HepG2 (cell line): ENCODE results near the gene SEMA3C. TPM values are rescaled to one million over a fixed set of nuclear protein-coding genes. Genes with fewer than 3 reads are reported as not detected.

Source experiments
- ATAC-seq: fragments of 200-7000 bp; cut with Tn5 transposase; 3 replicates; pipeline ENCODE4 v1.9.1; 2020; ENCODE audit warnings: mild to moderate bottlenecking, moderate library complexity
- BruUV-seq: library from RNA; stranded (reverse); fragments of 400-500 nt; replicated peaks from 2 replicates; lab custom pipeline; 2021; lab: Mats Ljungman, UMichigan
- CTCF ChIA-PET: fragments of 300-600 bp; formaldehyde crosslinking; extraction: SDS; loops from one replicate; lab custom pipeline; 2021; ENCODE audit warnings: low total read pairs, inconsistent platforms, low intra/inter-chr PET ratio; lab: Yijun Ruan, JAX
- POLR2A ChIA-PET: fragments of 350-600 bp; sonication (Branson Sonifier 250); formaldehyde crosslinking; loops from one replicate; lab custom pipeline; 2020; ENCODE audit warnings: antibody characterized with exemption, inconsistent platforms; lab: Yijun Ruan, JAX
- DNase-seq: peaks from one replicate; pipeline ENCODE4 v3.0.0-alpha.2; 2015; ENCODE audit warnings: low spot score
- FAIRE-seq: peaks from 3 replicates; lab custom pipeline; 2011; peaks lifted over from hg19 to GRCh38; lab: Jason Lieb, UNC
- H2AFZ ChIP-seq: one replicate; pipeline ENCODE4 v1.6.1; 2011; ENCODE audit warnings: low read length, inconsistent platforms
- H3K27ac ChIP-seq: fragments of 300-600 bp; 3 replicates; pipeline ENCODE4 v1.8.0; 2011; ENCODE audit warnings: mixed run types, mild to moderate bottlenecking, mixed read lengths, low read length, inconsistent platforms; ENCODE audit not compliant: insufficient read depth; ENCODE audit errors: extremely low read length
- H3K27me3 ChIP-seq, 2 experiments: fragments of 200-600 bp in 1 of 2; 2 replicates in 1 of 2; 3 replicates in 1 of 2; pipeline versions ENCODE4 v1.6.0 to v1.8.0; 2011; ENCODE audit warnings: low read length in 2 of 2, mild to moderate bottlenecking in 2 of 2, moderate library complexity in 2 of 2, inconsistent platforms in 1 of 2; ENCODE audit not compliant: insufficient read depth in 2 of 2, control insufficient read depth in 1 of 2
- H3K36me3 ChIP-seq, 2 experiments: fragments of 200-600 bp in 1 of 2; replicated peaks in 1 of 2; 2 replicates in 1 of 2; 3 replicates in 1 of 2; pipeline versions ENCODE4 v1.5.1 to v1.8.0; 2011; ENCODE audit warnings: low read length in 2 of 2, inconsistent platforms in 1 of 2; ENCODE audit not compliant: insufficient read depth in 2 of 2, control insufficient read depth in 1 of 2
- H3K4me1 ChIP-seq: 2 replicates; pipeline ENCODE4 v1.5.1; 2012; ENCODE audit warnings: low read length, inconsistent platforms; ENCODE audit not compliant: insufficient read depth
- H3K4me2 ChIP-seq: 2 replicates; pipeline ENCODE4 v1.6.0; 2011; ENCODE audit warnings: low read depth, low read length, inconsistent platforms
- H3K4me3 ChIP-seq, 3 experiments: fragments of 200-600 bp in 1 of 3; sonication (generic), shearing (Covaris generic) in 1 of 3; replicated peaks in 1 of 3; 2 replicates each; pipeline ENCODE4 v1.5.1; 2011 to 2016; ENCODE audit warnings: low read length in 3 of 3, inconsistent platforms in 2 of 3, low read depth in 2 of 3, mild to moderate bottlenecking in 2 of 3, control low read depth in 1 of 3, mixed read lengths in 1 of 3; ENCODE audit not compliant: insufficient read depth in 1 of 3
- H3K79me2 ChIP-seq: one replicate; pipeline ENCODE4 v1.6.1; 2011; ENCODE audit warnings: low read length, inconsistent platforms; ENCODE audit not compliant: insufficient read depth
- H3K9ac ChIP-seq: 2 replicates; pipeline ENCODE4 v1.6.0; 2011; ENCODE audit warnings: mild to moderate bottlenecking, low read depth, low read length, inconsistent platforms; ENCODE audit not compliant: insufficient read depth
- H3K9me3 ChIP-seq: 2 replicates; pipeline ENCODE4 v1.5.1; 2012; ENCODE audit warnings: mild to moderate bottlenecking, low read length
- H4K20me1 ChIP-seq: 2 replicates; pipeline ENCODE4 v1.6.0; 2011; ENCODE audit warnings: inconsistent platforms, mild to moderate bottlenecking, low read length, moderate library complexity; ENCODE audit not compliant: insufficient read depth
- AGO1 ChIP-seq: fragments of 200-400 bp; formaldehyde crosslinking; IDR thresholded peaks from 2 replicates; pipeline ENCODE4 v1.6.1; 2017; ENCODE audit warnings: mild to moderate bottlenecking, low read depth, low read length, moderate library complexity; ENCODE audit not compliant: poor library complexity, severe bottlenecking
- BATF2 ChIP-seq: sonication (generic); formaldehyde crosslinking; IDR thresholded peaks from 2 replicates; pipeline ENCODE4 v1.8.0; 2022; ENCODE audit warnings: mild to moderate bottlenecking, missing genetic modification reagents, moderate library complexity
- GABPB1 ChIP-seq: IDR thresholded peaks from 2 replicates; pipeline ENCODE4 v1.6.1; 2016; ENCODE audit warnings: mild to moderate bottlenecking, missing genetic modification reagents, moderate library complexity, missing compliant biosample characterization
- HDAC1 ChIP-seq: sonication (generic); formaldehyde crosslinking; IDR thresholded peaks from 2 replicates; pipeline ENCODE4 v1.5.1; 2020; ENCODE audit warnings: mild to moderate bottlenecking, missing genetic modification reagents
- MYNN ChIP-seq: sonication (generic); formaldehyde crosslinking; IDR thresholded peaks from 2 replicates; pipeline ENCODE4 v1.4.0; 2020; ENCODE audit warnings: mild to moderate bottlenecking, low read depth, missing genetic modification reagents
- NCOA5 ChIP-seq: sonication (generic); formaldehyde crosslinking; IDR thresholded peaks from 2 replicates; pipeline ENCODE4 v1.4.0; 2020; ENCODE audit warnings: missing genetic modification reagents
- NFYB ChIP-seq: sonication (generic); formaldehyde crosslinking; IDR thresholded peaks from 2 replicates; pipeline ENCODE4 v1.4.0; 2020; ENCODE audit warnings: missing genetic modification reagents
- NR2C2 ChIP-seq: sonication (generic); formaldehyde crosslinking; IDR thresholded peaks from 2 replicates; pipeline ENCODE4 v1.4.0; 2020; ENCODE audit warnings: missing genetic modification reagents, mild to moderate bottlenecking, moderate library complexity, borderline replicate concordance
- PTBP1 ChIP-seq: fragments of 200-400 bp; formaldehyde crosslinking; IDR thresholded peaks from 2 replicates; pipeline ENCODE4 v1.6.1; 2018; ENCODE audit warnings: low read length, low read depth; ENCODE audit not compliant: poor library complexity, severe bottlenecking
- REST ChIP-seq, 2 experiments: IDR thresholded peaks; 2 replicates each; pipeline ENCODE4 v1.6.1; 2011 to 2012; ENCODE audit warnings: low read length in 2 of 2, borderline replicate concordance in 1 of 2, low read depth in 1 of 2, mild to moderate bottlenecking in 1 of 2, moderate library complexity in 1 of 2
- SAFB2 ChIP-seq: sonication (generic); formaldehyde crosslinking; IDR thresholded peaks from 2 replicates; pipeline ENCODE4 v1.5.1; 2020; ENCODE audit warnings: missing genetic modification reagents, low read depth, mild to moderate bottlenecking, borderline replicate concordance
- SMYD3 ChIP-seq: sonication (generic); formaldehyde crosslinking; IDR thresholded peaks from 2 replicates; pipeline ENCODE4 v1.8.1; 2023; ENCODE audit warnings: mild to moderate bottlenecking, missing genetic modification reagents
- TAF15 ChIP-seq: fragments of 200-400 bp; formaldehyde crosslinking; IDR thresholded peaks from one replicate; pipeline ENCODE4 v1.6.1; 2018; ENCODE audit warnings: mild to moderate bottlenecking, low read depth, low read length; ENCODE audit not compliant: poor library complexity, severe bottlenecking
- TSC22D2 ChIP-seq: sonication (generic); formaldehyde crosslinking; IDR thresholded peaks from 2 replicates; pipeline ENCODE4 v1.5.1; 2020; ENCODE audit warnings: missing genetic modification reagents, mild to moderate bottlenecking, borderline replicate concordance
- ZBTB20 ChIP-seq: sonication (generic); formaldehyde crosslinking; IDR thresholded peaks from 2 replicates; pipeline ENCODE4 v1.8.1; 2023; ENCODE audit warnings: missing genetic modification reagents, low read depth, mild to moderate bottlenecking, borderline replicate concordance
- ZBTB42 ChIP-seq: sonication (generic); formaldehyde crosslinking; IDR thresholded peaks from 2 replicates; pipeline ENCODE4 v1.5.0; 2020; ENCODE audit warnings: mild to moderate bottlenecking, missing genetic modification reagents
- ZNF543 ChIP-seq: sonication (generic); formaldehyde crosslinking; IDR thresholded peaks from 2 replicates; pipeline ENCODE4 v1.4.0; 2020; ENCODE audit warnings: mild to moderate bottlenecking, missing genetic modification reagents
- ZNF564 ChIP-seq: sonication (generic); formaldehyde crosslinking; IDR thresholded peaks from 2 replicates; pipeline ENCODE4 v1.8.1; 2023; ENCODE audit warnings: mild to moderate bottlenecking, missing genetic modification reagents
- ZNF614 ChIP-seq: IDR thresholded peaks from 2 replicates; pipeline ENCODE4 v1.6.1; 2018; ENCODE audit warnings: missing biosample characterization, missing genetic modification reagents, inconsistent platforms, borderline replicate concordance
- WGBS: methylation state at CpG from one replicate; pipeline ENCODE4 v1.1.6; 2017; ENCODE audit warnings: low lambda C conversion rate; 5-methylcytosine and 5-hydroxymethylcytosine counted together
- in situ Hi-C: cut with HindIII; loops from 2 replicates; pipeline ENCODE4 v1.10.0; 2017; ENCODE audit warnings: low pct_unique_long_range_greater_than_20kb; ENCODE audit not compliant: extremely low pct_ligation_motif_present
- intact Hi-C: fragments of 100-400 bp; cut with micrococcal nuclease; formaldehyde crosslinking; loops from one replicate; pipeline ENCODE4 v1.10.0; 2022; ENCODE audit not compliant: unreplicated experiment
- polyA plus RNA-seq, 8 experiments: library from polyadenylated mRNA; depleted of rRNA in 3 of 8; stranded (reverse) in 7 of 8; unstranded in 1 of 8; fragments of >200 nt; fragmentation: Illumina TruSeq in 4 of 8; extraction: Trizol in 4 of 8; gene quantifications; 2 replicates each; pipeline versions ENCODE4 v1.2.1 to v1.2.3, GENCODE V29; 2011 to 2016; ENCODE audit warnings: low read depth in 4 of 8, missing spikeins in 1 of 8, mixed read lengths in 1 of 8; ENCODE audit not compliant: insufficient read depth in 1 of 8
- total RNA-seq, 5 experiments: library from RNA; depleted of rRNA; stranded (reverse); fragments of >200 nt; fragmentation: Illumina TruSeq; extraction: Trizol; gene quantifications; 2 replicates each; pipeline ENCODE4 v1.2.3, GENCODE V29; 2016; ENCODE audit warnings: low read depth in 1 of 5

The SEMA3C gene
- total and polyA plus RNA-seq, 2 of the 13 experiments (the other 11 are each of a cell fraction or from before 2014, with no cell fraction given): 0.05 to 0.13 TPM

GRCh38 chr7:80775482-80775881, 143.4 kb downstream of the SEMA3C start (continued):
- no peak for TF ChIP-seq REST (IDR thresholded peaks at IDR 0.05; ENCODE audit: borderline replicate concordance in 1 of 2, low read depth in 1 of 2, low read length in 2 of 2)
- TF ChIP-seq NR2C2 (CRISPR knock-in tag): no peak
- TF ChIP-seq TSC22D2: no peak
- TF ChIP-seq GABPB1: no peak
- no peak for TF ChIP-seq MYNN (CRISPR knock-in tag)
- no peak for TF ChIP-seq HDAC1 (CRISPR knock-in tag)
- no peak for TF ChIP-seq ZNF543 (CRISPR knock-in tag)
- TF ChIP-seq TAF15: no peak
- no peak for TF ChIP-seq ZNF614 (CRISPR knock-in tag)

- ATAC-seq (no peak), DNase-seq (no peak), FAIRE-seq (no peak)
- Histone ChIP-seq H3K27me3 (no peaks in the 10 kb centered on the region), H3K9me3 (no peaks in the 10 kb centered on the region), H3K4me3 (no peak overlapping the region), H2AFZ (no peak overlapping the region), H3K36me3 (no peaks in the 10 kb centered on the region), H3K27ac (no peak overlapping the region), H4K20me1 (no peaks in the 10 kb centered on the region), H3K9ac (no peak overlapping the region), H3K79me2 (no peaks in the 10 kb centered on the region), H3K4me2 (no peak overlapping the region), H3K4me1 (no peaks in the 10 kb centered on the region)
- in situ Hi-C loops: no loop called here
- 11% methylated on average over 1 of the region's 1 CpG for whole genome bisulfite sequencing
- intact Hi-C loops: no loop called here
- CTCF ChIA-PET: no interaction called here
- no TSS peak for BruUV-seq
- POLR2A ChIA-PET: no interaction called here
- no peak for TF ChIP-seq NCOA5 (CRISPR knock-in tag)
- TF ChIP-seq SAFB2 (CRISPR knock-in tag): no peak
- no peak for TF ChIP-seq PTBP1
- TF ChIP-seq BATF2: no peak
- no peak for TF ChIP-seq ZBTB20 (CRISPR knock-in tag)
- no peak for TF ChIP-seq NFYB (CRISPR knock-in tag)
- TF ChIP-seq AGO1: no peak
- TF ChIP-seq SMYD3 (CRISPR knock-in tag): no peak
- TF ChIP-seq ZNF564: no peak
- TF ChIP-seq ZNF614 (CRISPR knock-in tag): no peak
- TF ChIP-seq ZBTB42 (CRISPR knock-in tag): no peak
Observed at GRCh38 chr7:80774843-80775242, 144.0 kb downstream of the SEMA3C start.
